Body of pancreas (tissue), 4 donors: ENCODE measurements around the gene GPR18.
"Not testable (repeated sequence)": the region's sequence is repeated elsewhere in the genome, so short reads cannot be mapped to it uniquely, and the experiment has no call there.

Experiments used
- POLR2A ChIP-seq, 3 donors: fragments of 450-650 bp; IDR thresholded peaks; one replicate each; pipeline ENCODE4 v1.6.1; 2016; ENCODE audit warnings: antibody characterized with exemption in 3 of 3, mild to moderate bottlenecking in 2 of 3
- TF ChIP-seq, protein P1 (sequence below), 7 experiments: fragments of 450-650 bp in 4 of 7; fragments of 200-600 bp in 3 of 7; sonication (generic) in 3 of 7; IDR thresholded peaks; one replicate each; pipeline ENCODE4 v1.5.1; 2016 to 2019; ENCODE audit warnings: antibody characterized with exemption in 7 of 7

DNA sequence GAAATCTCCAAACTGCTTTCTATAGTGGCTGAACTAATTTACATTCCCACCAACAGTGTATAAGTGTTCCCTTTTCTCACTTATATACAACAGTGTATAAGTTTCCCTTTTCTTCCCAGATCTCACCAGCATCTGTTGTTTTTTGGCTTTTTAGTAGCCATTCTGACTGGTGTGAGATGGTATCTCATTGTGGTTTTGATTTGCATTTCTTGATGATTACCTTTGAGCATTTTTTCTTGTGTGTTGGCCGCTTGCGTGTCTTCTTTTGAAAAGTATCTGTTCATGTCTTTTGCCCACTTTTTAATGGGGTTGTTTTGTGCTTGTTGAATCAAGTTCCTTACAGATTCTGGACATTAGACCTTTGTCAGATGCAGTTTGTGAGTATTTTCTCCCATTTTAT is 8.6 kb downstream of the GPR18 start:
- TF ChIP-seq POLR2A (IDR thresholded peaks at IDR 0.05): not testable (repeated sequence)
- TF ChIP-seq, protein P1, sequence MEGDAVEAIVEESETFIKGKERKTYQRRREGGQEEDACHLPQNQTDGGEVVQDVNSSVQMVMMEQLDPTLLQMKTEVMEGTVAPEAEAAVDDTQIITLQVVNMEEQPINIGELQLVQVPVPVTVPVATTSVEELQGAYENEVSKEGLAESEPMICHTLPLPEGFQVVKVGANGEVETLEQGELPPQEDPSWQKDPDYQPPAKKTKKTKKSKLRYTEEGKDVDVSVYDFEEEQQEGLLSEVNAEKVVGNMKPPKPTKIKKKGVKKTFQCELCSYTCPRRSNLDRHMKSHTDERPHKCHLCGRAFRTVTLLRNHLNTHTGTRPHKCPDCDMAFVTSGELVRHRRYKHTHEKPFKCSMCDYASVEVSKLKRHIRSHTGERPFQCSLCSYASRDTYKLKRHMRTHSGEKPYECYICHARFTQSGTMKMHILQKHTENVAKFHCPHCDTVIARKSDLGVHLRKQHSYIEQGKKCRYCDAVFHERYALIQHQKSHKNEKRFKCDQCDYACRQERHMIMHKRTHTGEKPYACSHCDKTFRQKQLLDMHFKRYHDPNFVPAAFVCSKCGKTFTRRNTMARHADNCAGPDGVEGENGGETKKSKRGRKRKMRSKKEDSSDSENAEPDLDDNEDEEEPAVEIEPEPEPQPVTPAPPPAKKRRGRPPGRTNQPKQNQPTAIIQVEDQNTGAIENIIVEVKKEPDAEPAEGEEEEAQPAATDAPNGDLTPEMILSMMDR (IDR thresholded peaks at IDR 0.05): not testable (repeated sequence)
